Hindlimb muscle (tissue), 1 donor: ENCODE results near the gene PLEKHG7. TPM values are rescaled to one million over a fixed set of nuclear protein-coding genes. Genes with fewer than 3 reads are reported as not detected.
"Not testable (repeated sequence)": the region's sequence is repeated elsewhere in the genome, so short reads cannot be mapped to it uniquely, and the experiment has no call there.

Experiments
- DNase-seq: peaks from one replicate; pipeline ENCODE4 v3.0.0-alpha.2; 2013
- polyA plus RNA-seq: library from polyadenylated mRNA; unstranded; fragments of 120-200 nt; gene quantifications from one replicate; pipeline ENCODE4 v1.2.1, GENCODE V29; 2013; ENCODE audit not compliant: insufficient read length

Gene PLEKHG7
- polyA plus RNA-seq, 1 donor: 0.85 TPM

DNA sequence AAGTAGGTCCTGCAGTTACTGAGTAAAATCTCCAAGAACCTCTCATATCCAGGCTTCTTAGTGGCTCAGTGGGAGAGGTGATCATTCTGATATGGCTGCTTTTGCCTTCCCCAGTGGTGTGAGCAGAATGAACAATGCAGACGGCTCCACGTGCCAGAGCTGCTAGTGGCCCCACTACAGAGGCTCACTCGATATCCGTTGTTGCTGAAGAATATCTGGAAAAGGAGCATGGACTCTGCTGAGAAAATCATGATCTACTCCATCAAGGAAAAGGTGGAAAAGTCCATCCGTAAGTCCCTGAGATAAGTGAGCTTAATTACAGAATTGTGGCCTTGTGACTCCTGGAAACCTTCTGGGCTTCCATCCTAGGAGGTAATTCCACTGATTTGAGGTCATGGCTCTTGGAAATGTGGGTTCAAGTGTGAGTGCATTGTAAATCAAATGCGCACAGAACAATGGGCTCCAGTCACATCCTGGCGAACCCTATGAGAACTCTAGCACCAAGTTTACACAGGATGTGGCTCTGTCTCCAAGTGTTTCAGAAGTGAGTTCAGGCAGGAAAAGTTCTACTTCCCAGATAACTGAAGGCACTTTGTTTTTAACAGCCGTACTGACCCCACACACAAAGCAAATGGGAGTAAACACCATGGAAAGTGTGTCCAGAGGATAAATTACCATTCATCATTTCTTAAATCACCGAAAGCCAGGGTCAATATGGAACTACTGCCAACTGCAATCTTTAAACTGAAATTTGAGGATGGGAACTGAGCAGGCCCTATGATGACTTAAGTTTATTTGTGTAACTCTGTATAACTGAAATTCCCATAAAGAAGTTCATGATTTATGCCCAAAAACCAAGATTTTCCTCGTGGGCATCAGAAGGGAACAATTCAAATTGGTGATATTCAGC, 51.4 kb downstream of the PLEKHG7 start:
- DNase-seq: no peak

DNA sequence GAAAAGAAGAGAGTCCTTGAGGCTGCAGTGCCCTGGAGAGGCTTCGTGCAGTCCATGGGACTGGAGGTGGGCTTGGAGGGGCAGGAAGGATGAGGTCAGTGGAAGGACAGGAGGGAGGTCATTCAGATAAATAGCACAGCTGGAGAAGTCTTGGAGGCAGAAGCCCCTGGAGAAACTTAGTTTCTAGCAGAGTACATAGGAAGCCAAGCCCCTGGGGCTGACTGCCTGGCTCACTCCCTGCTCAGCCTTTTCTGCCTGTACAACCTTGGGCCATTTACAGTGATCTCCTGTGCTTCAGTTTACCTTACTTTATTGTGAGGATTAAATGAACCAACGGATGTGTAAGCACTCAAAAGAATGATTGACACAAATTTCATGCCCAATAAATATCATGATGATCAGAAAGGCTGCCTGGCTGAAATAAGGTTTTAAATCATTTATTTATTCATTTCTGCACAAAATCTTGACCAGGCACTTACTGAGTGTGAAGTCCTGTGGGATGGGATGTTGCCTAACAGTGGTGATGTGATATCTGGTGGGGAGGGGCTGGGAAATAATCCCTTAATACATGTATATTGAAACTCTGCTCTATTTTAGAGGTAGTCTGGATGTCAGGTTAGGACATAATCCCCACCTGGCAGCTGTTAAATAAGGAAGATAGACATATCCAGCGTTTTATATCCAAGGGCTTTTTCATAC, 54.3 kb downstream of the PLEKHG7 start:
- DNase-seq: no peak

DNA sequence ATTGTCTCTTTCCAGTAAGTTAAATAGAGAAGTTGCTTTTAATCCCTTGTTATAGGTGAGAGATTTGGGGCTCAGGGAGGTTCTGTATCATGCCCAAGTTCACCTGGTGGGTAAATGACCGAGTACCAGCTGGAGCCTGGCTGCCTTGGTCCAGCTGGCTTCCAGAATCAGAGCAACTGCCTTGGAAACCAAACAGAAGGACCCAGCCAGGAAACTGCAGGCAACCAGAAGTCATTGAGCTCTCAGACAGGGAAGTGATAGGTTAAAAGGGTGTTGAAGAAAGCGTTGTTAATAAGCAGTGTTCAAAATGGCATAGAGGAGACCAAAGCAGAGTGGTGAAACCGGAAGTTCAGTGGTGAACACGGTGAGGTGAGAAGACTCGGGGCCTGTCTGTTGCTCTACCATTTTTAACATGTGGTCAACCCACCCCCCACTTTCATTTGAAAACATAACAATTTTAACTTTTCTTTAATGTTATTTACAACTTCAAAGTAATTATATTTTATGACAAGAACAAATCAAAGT, 54.9 kb downstream of the PLEKHG7 start:
- no peak for DNase-seq

DNA sequence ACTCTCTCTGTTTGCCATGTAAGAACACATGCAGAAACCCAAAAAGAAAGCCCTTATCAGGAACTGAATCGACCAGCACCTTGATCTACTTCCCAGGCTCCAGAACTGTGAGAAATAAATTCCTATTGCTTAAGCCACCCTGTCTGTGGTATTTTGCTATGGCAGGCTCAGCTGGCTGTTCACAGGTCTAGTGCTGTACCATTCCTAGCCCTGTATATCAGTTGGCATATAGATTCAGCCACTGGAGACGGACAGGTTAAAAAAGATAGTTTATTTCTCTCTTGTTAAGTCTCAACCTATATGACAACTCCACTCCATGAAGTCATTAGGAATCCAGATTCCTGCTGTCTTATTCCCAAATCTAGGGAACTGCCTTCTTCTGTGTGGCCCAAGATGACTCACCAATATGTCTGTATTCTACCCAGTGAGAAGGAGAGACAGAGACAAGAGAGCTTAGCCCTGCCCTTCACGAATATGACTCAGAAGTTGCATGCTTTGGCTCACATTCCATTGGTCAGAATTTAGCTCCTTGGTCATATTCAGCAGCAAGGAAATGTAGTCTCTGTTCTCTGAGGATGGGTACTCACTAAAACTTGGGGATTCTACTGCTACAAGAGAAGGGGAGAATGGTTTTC, 57.0 kb downstream of the PLEKHG7 start:
- no peak for DNase-seq

DNA sequence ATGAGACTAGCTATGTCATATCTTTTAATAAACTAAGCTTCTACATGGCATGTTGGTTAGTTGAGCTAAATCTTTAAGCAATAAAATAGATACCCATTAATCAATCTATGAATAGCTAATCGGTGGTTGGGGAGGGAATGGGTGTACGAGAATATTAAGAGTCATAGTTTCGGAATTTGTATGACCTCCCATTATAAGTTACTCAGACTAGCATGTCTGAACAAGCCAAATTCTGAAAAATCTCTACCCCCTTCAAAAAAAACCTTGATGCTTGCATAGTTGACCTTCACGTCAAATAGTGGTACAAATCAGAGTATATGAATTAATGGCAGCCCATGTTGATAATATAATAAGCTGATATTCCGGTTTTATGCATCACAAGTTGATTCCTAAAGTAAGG, 60.0 kb downstream of the PLEKHG7 start:
- no peak for DNase-seq

DNA sequence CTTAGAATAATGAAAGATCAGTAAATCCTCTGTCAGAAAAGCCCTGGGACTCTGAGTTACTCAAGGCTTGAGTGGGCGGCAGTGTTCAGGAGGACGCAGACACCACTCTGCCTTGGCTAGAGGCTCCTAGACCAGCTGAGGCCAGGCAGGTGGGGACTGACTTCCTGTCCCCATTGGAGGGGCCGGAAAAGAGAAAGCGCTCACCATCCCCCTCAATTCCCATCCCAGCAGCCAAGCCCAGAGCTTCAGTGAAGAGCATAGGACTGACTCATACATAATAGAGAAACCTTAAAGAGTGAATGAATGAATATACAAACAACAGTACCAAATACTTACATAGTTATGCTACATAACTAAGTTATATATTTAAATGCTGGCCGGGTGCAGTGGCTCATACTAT, 62.0 kb downstream of the PLEKHG7 start:
- peak; percentile 59 for DNase-seq

DNA sequence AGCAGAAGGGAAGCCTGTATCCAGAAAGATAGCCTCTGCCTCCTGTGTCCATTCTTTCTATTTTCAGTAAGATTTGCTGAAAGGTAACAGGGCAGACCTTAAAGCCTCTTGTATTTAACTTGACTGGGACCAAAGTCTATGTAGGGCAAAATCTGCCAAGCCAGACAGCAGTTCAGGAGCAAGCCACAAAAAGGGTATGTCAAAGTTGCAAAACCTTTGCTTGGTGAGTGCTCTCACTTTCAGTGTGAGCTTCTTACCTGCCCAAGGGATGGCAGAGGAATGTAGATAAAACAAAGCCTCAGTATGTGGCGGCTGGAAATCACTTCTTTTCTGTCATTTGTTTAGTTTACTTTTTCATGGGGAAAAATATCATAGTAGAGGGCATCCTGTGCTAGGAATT, 63.1 kb downstream of the PLEKHG7 start:
- no peak for DNase-seq

DNA sequence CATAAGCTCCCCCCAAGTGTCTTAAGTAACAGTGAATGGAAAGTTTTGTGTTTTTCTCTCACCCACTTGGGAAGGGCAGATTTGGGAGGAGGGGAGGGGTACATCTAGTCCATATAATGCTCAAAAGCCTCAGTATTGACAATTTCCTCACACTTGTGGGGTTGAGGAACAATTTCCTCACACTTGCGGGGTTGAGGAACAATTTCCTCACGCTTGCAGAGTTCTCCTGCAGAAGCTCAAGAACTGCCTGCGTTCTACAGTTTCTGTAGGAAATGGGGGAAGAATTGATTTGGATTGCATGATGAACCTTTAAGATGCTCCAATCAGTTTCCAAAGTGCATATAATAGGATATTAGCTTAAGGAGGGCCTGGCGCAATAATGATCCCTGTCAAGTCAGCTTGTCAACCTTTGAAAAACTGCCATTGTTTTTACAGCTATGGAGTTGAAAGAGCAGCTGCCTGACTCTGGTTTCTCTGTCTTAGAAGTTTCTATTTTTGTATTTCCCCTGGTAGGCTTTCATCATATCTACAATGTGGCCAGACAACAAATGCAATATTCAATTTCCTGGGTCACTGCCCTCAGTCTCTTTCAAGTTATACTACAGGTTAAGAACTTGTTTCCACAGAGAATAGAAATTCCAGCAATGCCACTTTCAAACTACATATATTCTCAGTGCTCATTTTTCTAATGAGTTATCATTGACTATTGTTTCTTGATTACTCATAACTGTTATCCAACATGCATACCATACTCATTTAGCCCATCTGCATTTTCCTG, 66.5 kb downstream of the PLEKHG7 start:
- no peak for DNase-seq

DNA sequence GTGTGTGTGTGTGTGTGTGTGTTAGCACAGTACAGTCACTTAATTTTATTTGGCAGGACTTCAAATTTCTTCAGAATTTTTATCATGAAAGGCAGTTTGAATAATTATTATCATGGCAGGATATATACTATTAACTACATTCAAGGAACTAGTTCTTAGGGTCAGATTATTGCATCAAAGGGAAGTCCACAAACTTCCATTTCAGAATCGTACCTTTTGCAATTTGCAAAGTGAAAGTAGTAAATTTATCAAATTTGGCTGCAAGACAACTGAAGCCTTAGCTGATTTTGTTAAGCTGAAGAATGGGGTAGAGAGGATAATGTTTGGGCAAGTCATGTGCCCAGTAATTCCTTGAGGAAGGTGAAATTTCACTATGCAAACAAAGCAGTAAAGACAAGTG, 68.2 kb downstream of the PLEKHG7 start:
- DNase-seq: no peak

DNA sequence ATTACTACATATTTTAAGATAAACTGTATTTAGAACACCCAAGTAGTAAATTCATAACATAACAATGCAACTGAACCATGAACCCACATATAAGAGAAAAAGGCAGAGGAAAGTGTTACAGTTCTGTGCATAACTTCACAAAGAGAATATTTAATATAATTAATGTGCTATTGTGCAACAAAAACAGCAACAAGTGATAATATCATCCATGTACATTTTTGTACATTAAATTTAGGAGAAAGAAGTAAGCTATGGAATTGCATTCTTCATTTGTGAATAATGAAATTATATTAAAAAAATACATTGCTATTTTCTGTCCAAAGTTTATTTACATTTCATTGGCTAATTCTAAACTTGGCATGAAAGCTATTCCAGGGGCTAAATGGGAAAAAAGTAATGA, 72.6 kb downstream of the PLEKHG7 start:
- DNase-seq: no peak

DNA sequence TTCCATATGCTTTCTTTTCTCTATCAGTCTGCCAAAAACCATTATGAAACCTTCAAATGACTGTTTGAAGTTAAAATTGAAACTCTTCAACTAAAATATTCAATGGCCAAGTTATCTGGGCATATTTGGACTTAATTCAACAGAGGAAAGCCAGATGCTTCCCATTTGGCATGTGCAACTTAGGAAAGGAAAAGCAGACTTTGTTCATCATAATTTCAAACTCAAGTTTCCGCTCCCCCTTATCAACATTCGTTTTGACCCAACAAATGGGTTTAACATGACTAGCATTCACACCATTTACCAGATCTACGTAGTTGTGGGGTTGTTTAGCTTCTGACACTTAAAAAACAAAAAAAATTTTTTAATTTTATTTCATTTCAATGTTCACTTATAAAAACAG, 75.7 kb downstream of the PLEKHG7 start:
- DNase-seq: no peak

DNA sequence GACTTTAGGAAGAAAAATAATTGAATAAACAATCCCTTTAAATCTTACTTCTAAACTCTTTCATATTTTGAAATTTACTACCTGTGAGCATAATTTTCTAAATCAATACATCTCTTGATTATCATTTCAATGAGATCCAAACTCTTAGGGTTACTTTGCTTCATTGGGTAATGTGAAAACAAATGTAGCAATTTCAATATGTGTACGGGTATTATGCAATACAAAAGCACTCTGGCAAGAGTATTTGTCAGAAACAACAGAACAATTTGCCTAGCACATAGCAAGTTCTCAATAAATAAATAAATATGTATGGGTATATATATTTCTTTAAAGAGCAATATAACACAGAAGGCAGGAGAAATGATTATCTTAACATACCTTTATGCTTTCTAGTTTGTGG, 77.1 kb downstream of the PLEKHG7 start:
- DNase-seq: no peak

DNA sequence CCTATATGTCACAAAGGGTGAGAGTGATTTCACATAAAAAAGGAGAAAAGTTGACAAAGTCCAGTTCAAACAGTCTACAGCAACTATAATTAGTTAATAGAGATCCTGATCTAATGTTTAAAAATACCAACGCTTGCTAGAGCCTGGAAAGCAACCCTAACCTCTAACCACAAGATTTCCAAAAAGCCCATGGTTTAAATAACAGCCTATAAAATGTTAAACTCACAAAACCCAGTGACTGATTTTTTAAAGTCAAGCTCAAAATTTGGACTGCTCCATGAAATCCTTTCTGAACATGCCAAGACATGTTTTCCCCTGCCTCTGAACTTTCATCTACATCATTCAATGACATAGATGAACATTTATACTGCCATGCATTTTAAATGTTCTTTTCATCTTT, 81.6 kb downstream of the PLEKHG7 start:
- no peak for DNase-seq

DNA sequence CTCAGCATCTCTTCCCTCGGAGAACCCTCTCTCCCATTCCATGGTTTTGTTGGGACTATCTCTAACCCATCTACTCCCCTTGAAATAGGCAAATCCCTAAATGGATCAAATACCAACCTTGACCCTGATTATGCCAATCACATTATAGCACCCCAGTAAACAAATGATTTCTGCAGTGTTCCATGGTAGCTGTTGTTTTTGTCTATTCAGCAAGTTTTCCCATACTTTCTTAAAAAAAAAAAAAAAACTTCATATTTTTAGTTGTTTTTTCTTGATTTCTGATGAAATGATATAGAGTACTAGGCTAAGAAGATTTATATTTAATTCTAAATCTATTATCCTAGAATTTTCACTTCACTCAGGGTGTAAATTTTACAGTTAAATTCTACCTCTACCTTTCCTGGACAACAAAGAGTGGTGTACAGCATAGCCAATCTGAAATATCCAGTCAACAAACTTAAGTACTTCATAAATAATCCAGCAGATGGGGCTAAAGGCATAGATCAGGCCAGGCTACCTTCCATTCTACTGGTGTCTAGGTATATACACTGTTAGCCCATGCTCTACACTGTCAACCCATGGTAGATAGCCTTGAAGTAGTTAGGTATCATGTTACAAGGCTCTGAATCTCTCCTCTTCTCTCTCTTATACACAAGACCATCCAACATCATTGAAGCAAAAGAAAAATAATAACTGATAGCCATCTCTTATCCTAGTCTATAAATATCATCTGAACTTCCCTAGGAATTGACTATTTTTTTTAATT, 82.2 kb downstream of the PLEKHG7 start:
- peak; percentile 45 for DNase-seq

DNA sequence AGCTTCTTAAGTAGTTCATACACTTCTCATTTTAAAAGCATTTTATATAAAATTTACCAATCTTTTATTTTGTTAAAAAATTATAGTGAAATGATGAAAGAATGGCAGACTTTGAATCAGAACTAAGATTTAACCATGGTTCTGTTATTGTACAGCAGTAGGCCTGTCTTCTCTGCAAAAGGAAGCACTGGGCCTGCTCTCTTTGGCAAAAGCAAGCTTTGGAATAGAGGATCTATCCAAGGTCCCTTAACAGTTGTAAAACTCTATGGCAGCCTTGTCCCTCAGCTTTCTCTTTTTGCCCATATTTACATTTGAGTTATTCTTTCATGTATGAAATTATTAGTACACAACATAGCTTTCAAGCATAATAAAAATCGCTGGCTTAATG, 82.8 kb downstream of the PLEKHG7 start:
- no peak for DNase-seq

DNA sequence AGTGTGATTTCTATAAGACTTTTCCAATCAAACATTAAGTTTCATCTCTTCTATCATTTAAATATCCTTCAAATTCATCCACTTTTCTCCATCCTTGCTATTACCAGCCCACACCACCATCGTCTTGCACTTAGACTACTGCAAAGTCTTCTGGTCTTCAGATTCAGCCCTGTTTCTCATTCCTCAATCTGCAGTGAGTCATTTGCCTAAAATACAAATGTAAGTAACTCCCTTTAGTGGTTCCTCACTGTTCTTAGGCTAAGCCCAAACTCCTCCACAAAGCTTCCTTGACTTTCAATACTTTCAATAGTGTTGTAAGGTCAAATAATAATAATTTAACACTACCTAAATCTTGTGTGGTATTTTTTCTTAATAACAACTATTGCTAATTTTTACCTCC, 83.3 kb downstream of the PLEKHG7 start:
- no peak for DNase-seq

DNA sequence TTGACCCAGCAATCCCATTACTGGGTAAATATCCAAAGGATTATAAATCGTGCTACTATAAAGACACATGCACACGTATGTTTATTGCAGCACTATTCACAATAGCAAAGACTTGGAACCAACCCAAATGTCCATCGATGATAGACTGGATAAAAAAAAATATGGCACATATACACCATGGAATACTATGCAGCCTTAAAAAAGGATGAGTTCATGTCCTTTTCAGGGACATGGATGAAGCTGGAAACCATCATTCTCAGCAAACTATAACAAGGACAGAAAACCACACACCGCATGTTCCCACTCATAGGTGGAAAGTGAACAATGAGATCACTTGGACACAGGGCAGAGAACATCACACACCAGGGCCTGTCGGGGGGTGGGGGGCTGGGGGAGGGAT, 91.6 kb downstream of the PLEKHG7 start:
- DNase-seq: not testable (repeated sequence)

DNA sequence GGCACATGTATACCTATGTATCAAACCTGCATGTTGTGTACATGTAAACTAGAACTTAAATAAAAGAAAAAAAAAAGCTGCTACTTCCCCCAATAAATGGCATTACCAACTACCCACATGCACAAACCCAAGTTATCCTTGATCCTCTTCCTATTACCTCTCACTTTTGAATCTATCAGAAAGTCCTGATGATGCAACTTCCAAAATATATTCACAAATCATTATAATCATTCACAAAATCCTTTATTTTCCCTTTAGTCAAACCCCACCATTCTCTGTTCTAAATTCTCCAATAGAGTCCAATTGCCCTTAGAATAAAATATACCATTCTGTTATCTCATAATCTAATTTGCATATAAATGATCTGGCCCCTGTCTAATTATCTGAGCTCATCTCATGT, 92.0 kb downstream of the PLEKHG7 start:
- no peak for DNase-seq

DNA sequence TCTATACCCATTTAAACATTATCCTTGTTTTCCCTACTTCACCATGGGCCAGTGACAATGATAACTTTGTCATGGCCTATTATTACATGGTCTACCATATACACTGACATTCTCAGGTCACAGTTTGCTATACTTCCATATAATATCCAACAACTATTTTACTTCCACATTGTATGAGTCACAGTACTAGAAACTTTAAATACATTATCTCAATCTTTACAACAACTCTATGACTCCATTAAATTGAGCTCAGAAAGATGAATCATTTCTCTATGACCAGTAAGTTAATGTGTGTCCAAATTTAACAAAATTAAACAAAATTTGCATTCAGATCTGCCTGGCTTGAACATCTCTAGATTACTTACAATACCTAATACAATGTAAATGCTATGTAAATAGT, 93.9 kb downstream of the PLEKHG7 start:
- no peak for DNase-seq

DNA sequence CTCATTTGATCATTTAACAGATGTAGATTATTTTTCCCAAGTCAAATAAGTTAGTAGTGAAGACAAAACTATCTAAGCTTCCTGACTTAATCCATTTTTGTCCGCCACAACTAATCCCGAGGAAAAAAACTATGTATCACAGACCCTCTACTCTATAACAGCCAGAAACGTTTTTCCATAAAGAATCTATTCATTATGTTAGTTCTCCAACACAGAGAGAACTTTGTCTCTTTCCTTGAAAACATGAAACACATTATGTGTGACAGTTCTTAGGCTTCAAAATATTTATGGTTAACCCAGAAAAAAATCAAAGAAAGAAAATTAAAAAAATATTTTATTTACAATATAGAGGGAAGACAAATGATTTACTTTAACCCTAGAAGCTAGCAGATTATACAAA, 100.1 kb downstream of the PLEKHG7 start:
- no peak for DNase-seq

DNA sequence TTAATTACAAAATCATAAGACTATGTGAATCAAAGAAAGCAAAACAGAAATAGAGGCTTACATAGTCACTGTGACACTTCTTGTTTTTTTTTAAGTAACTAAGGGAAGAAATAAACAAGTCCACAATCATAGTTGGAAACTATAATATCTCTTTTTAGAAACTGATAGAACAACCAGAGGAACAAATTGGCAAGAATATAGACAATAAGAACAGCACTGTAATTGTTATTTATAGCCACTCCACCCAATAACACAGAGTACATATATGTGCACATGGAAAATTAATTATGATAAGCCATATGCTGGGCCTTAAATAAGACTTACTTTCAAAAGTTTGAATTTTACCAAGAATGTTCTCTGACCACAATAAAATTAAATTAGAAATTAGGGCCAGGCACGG, 101.1 kb downstream of the PLEKHG7 start:
- DNase-seq: no peak

DNA sequence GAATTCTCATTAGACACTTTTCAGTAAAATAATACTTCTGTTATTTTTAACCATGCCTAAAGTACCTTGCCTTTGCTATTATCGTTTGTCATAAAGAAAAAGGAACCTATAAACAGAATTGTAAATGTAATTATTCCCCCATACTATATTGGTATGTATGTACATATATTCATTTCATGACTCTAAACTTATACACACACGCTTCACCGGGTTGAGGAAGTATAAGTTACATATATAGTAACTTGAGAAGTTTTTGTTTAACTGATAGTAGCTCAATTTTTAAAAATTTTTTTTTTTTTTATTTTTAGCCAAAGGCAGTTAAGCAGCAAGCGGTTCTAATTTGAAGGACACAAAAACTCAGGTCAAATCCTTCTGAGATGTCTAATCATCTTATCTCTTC, 107.6 kb downstream of the PLEKHG7 start:
- no peak for DNase-seq
